NB4 (cell line): ENCODE measurements around the gene MIGA2.

Source experiments
- DNase-seq: peaks from one replicate; pipeline ENCODE4 v3.0.0; 2010; ENCODE audit warnings: low read depth
- H3K4me3 ChIP-seq: one replicate; pipeline ENCODE4 v1.5.1; 2011; ENCODE audit warnings: mild to moderate bottlenecking, low read depth, low read length, moderate library complexity
- MYC ChIP-seq: IDR thresholded peaks from 2 replicates; pipeline ENCODE4 v1.6.1; 2011; ENCODE audit warnings: low read depth, low read length
- POLR2A ChIP-seq: IDR thresholded peaks from 2 replicates; pipeline ENCODE4 v1.6.1; 2011; ENCODE audit warnings: mild to moderate bottlenecking; ENCODE audit not compliant: insufficient read length; ENCODE audit errors: extremely low read depth
- TF ChIP-seq, protein P1 (sequence below): IDR thresholded peaks from one replicate; pipeline ENCODE4 v1.5.1; 2012; ENCODE audit warnings: low read depth, low read length
- TF ChIP-seq, protein P2 (sequence below): IDR thresholded peaks from 2 replicates; pipeline ENCODE4 v1.6.1; 2011; ENCODE audit warnings: low read depth, low read length

The MIGA2 gene

DNA sequence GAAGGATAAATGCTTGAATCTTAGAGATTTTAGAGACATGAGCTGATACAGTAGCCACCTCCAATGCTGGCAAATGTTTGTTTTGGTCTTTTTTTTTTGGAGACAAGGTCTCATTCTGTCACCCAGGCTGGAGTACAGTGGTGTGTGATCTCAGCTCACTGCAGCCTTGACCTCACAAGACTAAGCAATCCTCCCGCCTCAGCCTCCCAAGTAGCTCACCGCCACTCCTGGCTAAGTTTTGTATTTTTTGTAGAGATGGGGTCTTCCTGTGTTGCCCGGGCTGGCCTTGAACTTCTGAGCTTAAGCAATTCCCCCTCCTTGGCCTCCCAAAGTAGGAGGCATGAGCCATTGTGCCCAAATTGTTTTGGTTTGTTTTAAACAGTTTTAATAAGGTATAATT lies 37.7 kb downstream of the MIGA2 start:
- no peak for DNase-seq
- TF ChIP-seq, protein P1, sequence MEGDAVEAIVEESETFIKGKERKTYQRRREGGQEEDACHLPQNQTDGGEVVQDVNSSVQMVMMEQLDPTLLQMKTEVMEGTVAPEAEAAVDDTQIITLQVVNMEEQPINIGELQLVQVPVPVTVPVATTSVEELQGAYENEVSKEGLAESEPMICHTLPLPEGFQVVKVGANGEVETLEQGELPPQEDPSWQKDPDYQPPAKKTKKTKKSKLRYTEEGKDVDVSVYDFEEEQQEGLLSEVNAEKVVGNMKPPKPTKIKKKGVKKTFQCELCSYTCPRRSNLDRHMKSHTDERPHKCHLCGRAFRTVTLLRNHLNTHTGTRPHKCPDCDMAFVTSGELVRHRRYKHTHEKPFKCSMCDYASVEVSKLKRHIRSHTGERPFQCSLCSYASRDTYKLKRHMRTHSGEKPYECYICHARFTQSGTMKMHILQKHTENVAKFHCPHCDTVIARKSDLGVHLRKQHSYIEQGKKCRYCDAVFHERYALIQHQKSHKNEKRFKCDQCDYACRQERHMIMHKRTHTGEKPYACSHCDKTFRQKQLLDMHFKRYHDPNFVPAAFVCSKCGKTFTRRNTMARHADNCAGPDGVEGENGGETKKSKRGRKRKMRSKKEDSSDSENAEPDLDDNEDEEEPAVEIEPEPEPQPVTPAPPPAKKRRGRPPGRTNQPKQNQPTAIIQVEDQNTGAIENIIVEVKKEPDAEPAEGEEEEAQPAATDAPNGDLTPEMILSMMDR: no peak
- H3K4me3 ChIP-seq: no peak overlapping the region

DNA sequence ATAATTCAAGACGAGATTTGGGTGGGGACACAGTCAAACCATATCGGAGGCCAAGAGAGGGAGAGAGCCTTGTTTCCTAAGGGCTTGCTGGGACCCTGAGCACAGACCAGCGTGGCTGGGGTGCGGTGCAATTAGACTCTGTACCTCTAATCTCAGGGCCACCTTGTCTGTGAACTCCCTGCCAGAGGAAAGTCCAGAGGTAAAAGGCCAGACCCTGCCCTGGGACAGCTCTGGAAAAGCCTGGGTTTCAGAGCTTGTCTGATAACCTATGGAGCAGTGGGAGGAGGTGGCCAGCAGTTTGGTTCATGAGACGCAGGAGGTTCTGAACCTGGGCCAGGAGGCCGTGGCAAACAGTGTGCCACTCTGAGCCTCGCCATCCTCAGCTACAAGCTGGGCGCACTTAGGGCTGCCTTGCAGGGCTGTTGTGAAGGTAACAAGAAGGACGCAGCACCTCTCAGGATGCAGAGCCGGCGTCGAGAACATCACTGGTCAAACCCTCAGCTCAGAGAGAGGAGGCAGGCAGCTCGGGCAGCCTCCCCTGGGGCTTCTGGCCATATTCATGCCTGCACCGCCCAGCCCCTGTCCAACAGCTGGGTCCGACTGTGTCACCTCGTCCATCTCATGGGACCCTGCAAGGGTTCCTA lies 39.7 kb downstream of the MIGA2 start:
- no peak for DNase-seq
- H3K4me3 ChIP-seq: no peak overlapping the region
- TF ChIP-seq, protein P1: no peak
- TF ChIP-seq, protein P2, sequence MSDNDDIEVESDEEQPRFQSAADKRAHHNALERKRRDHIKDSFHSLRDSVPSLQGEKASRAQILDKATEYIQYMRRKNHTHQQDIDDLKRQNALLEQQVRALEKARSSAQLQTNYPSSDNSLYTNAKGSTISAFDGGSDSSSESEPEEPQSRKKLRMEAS: no peak
- no peak for TF ChIP-seq MYC
- TF ChIP-seq POLR2A: no peak

DNA sequence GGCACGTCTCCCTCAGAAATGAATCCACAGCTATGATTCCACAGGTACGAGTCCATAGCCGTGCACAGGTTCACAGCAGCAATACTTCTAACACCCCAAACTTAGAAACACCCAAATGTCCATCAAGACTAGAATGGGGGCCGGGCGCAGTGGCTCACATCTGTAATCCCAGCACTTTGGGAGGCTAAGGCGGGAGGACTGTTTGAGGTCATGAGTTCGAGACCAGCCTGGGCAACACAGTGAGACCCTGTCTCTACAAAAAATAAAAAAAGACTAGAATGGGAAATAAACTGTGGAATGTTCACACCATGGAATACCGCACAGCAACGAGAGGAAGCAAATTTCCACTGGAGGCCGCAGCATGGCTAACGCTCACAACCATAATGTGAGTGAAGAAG lies 40.2 kb downstream of the MIGA2 start:
- no peak overlapping the region for H3K4me3 ChIP-seq
- TF ChIP-seq POLR2A: no peak
- TF ChIP-seq, protein P1: no peak
- no peak for TF ChIP-seq MYC
- no peak for DNase-seq

DNA sequence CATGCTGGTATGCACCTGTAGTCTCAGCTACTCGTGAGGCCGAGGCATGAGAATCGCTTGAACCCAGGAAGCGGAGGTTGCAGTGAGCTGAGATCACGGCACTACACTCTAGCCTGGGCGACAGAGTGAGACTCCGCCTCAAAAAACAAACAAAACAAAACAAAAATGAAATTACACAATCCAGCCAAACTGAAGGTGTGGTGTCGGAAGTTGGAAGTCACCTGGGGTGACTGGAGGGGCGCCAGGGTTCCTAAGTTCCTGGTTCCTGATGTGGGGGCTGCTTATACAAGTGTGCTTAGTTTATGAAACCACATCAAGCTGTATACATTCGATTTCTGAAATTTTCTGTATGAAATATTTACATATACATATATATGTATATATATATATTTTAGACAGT lies 40.8 kb downstream of the MIGA2 start:
- no peak overlapping the region for H3K4me3 ChIP-seq
- no peak for DNase-seq
- no peak for TF ChIP-seq MYC

DNA sequence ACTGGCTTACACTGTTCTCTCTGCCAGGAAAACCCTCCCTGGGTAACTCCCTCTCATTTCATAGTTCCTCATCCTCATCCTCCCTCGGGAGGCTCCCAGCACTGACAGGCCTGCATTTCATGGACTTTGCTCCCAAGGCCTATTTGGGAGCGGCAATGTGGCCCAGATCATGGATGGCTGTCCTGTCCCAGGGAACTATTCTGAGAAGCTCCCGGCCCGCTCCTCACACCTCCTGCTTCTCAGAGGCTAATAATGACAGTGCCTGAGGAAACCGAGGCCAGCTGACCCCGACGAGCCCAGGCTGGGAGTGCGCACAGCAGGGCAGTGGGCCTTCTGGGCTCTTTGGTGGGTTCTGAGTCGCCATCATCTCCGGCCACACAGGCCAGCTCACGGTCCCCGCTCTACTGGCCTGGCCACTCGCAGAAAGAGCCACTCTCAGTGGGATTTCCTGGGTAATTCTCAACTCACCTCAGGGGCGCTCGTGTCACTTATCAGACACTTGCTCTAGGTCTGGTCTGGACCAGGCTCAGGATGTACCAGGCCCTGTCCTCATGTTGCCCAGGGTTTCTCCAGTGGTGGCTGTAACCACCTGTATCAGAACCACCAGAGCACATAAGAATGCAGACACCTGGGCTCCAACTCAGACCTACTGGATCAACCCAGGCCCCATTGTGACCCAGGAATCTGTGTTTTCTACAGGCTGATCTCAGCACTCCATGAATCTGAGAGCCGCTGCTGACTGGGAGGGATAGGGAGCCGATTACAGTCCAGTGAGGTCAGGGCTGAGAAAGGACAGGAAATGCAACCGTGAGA lies 42.5 kb downstream of the MIGA2 start:
- TF ChIP-seq, protein P2: no peak
- TF ChIP-seq MYC (no peak), POLR2A (no peak)
- TF ChIP-seq, protein P1: no peak
- no peak overlapping the region for H3K4me3 ChIP-seq
- DNase-seq: no peak

DNA sequence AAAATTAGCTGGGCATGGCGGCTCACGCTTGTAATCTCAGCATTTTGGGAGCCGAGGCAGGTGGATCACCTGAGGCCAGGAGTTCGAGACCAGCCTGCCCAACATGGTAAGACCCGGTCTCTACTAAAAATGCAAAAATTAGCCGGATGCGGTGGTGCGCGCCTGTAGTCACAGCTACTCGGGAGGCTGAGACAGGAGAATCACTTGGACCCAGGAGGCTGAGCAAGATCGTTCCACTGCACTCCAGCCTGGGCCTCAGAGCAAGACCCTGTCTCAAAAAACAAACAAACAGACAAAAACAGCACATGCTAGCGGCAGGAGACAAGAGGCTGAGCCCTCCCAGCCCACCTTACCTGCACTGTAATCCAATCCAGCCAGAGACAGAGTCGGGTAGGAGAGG lies 43.4 kb downstream of the MIGA2 start:
- peak overlapping the region; percentile 51 for H3K4me3 ChIP-seq
- no peak for DNase-seq
- TF ChIP-seq POLR2A: no peak
- TF ChIP-seq, protein P2: no peak
- TF ChIP-seq, protein P1: no peak
- TF ChIP-seq MYC: no peak
